Glutamatergic neuron (in vitro differentiated cells): ENCODE measurements around the gene PRKACG. TPM values are rescaled to one million over a fixed set of nuclear protein-coding genes. Genes with fewer than 3 reads are reported as not detected.

Source experiments
- DNase-seq: peaks from one replicate; pipeline ENCODE4 v3.0.0; 2022
- H3K27ac Mint-ChIP-seq: one replicate; pipeline ENCODE4 v1.8.0; 2020; ENCODE audit warnings: mild to moderate bottlenecking, mixed read lengths, inconsistent platforms; ENCODE audit not compliant: unreplicated experiment
- H3K27me3 Mint-ChIP-seq: one replicate; pipeline ENCODE4 v1.8.0; 2020; ENCODE audit warnings: mild to moderate bottlenecking, moderate library complexity, mixed read lengths, inconsistent platforms; ENCODE audit not compliant: unreplicated experiment
- H3K36me3 Mint-ChIP-seq: one replicate; pipeline ENCODE4 v1.8.0; 2020; ENCODE audit warnings: mild to moderate bottlenecking, mixed read lengths, inconsistent platforms; ENCODE audit not compliant: unreplicated experiment
- H3K4me1 Mint-ChIP-seq: one replicate; pipeline ENCODE4 v1.8.0; 2020; ENCODE audit warnings: mild to moderate bottlenecking, low read depth, mixed read lengths, inconsistent platforms; ENCODE audit not compliant: unreplicated experiment
- H3K4me3 Mint-ChIP-seq: one replicate; pipeline ENCODE4 v1.8.0; 2020; ENCODE audit warnings: mild to moderate bottlenecking, mixed read lengths, inconsistent platforms; ENCODE audit not compliant: unreplicated experiment
- H3K9me3 Mint-ChIP-seq: one replicate; pipeline ENCODE4 v1.8.0; 2020; ENCODE audit warnings: mild to moderate bottlenecking, moderate library complexity, mixed read lengths, inconsistent platforms; ENCODE audit not compliant: unreplicated experiment
- total RNA-seq: library from RNA; stranded (reverse); fragmentation: NEBNext Ultra II Directional; extraction: Animal tissue kit (Norgen Biotek cat#: 25700); gene quantifications from one replicate; pipeline ENCODE4 v1.2.1, GENCODE V29; 2021; ENCODE audit not compliant: unreplicated experiment
- TF ChIP-seq, protein P1 (sequence below): fragments of 200-600 bp; sonication (generic); IDR thresholded peaks from one replicate; pipeline ENCODE4 v1.5.0; 2021; ENCODE audit not compliant: partially characterized antibody, unreplicated experiment

Gene PRKACG
- total RNA-seq, 1 donor from 2014 or later = not detected

DNA sequence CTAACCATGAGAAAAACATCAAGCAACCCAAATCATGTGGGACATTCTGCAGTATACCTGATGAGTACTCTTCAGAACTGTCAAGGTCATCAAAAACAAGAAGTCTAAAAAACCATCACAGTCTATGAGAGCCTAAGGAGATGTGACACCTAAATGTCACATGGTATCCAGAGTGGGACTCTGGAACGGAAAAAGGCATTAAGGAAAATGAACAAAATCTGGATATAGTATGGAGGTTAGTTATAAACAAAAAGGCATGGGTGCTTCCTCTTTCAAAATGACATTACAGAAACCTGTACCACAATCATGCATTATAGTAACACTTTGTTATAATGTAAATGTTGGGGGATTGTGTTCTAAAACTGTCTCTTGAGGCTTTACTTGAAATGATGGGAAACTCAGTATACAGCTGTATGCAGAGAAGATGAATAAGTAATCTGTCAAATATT lies 47.4 kb downstream of the PRKACG start:
- Mint-ChIP-seq H3K4me3 (no peak overlapping the region), H3K27ac (no peak overlapping the region), H3K36me3 (no peaks in the 10 kb centered on the region), H3K4me1 (no peaks in the 10 kb centered on the region), H3K27me3 (no peaks in the 10 kb centered on the region), H3K9me3 (no peaks in the 10 kb centered on the region)
- TF ChIP-seq, protein P1, sequence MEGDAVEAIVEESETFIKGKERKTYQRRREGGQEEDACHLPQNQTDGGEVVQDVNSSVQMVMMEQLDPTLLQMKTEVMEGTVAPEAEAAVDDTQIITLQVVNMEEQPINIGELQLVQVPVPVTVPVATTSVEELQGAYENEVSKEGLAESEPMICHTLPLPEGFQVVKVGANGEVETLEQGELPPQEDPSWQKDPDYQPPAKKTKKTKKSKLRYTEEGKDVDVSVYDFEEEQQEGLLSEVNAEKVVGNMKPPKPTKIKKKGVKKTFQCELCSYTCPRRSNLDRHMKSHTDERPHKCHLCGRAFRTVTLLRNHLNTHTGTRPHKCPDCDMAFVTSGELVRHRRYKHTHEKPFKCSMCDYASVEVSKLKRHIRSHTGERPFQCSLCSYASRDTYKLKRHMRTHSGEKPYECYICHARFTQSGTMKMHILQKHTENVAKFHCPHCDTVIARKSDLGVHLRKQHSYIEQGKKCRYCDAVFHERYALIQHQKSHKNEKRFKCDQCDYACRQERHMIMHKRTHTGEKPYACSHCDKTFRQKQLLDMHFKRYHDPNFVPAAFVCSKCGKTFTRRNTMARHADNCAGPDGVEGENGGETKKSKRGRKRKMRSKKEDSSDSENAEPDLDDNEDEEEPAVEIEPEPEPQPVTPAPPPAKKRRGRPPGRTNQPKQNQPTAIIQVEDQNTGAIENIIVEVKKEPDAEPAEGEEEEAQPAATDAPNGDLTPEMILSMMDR = no peak
- DNase-seq = no peak

DNA sequence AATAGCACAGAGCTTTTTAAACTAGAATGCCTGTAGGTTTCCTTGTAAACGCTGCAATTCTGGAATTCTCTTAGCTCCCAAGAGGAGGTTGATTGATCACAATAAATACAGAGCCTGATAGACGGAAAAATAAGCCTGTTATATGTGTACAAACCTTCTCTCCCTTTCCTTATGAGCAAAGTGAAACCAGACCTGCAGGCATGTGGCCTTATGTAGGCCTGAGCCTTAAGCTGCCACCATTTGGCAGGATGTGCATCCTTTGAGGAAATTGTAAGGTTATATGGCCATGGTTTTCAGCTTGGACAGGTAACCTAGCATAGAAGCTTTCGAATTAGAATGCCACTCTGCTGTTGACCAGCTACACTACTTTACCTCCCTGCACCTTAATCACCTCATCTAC lies 49.1 kb downstream of the PRKACG start:
- TF ChIP-seq, protein P1 = no peak
- Mint-ChIP-seq H3K27me3 (no peaks in the 10 kb centered on the region), H3K9me3 (no peaks in the 10 kb centered on the region), H3K4me1 (no peaks in the 10 kb centered on the region), H3K4me3 (no peak overlapping the region), H3K36me3 (no peaks in the 10 kb centered on the region), H3K27ac (no peak overlapping the region)
- no peak for DNase-seq

DNA sequence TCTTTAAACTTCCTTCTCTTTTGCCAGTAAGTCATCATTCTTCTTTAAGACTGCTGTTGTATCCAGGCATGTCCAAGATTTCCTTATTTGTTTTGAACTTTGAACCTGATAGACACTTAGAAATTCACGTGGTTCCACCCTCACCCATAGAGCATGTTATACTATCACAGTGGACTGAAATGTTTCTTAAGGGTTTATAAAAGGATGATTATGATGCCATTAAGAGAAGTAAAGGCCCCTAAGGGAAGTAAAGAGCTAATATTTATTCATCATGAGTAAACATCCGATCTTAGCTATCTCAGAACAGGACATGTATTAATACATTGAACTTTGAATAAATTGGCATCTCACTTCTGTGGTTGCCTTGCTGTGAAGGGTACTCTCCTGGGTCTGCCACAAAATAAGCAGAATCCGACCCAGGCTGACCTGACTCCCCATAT lies 49.8 kb downstream of the PRKACG start:
- H3K27ac Mint-ChIP-seq = no peak overlapping the region
- no peaks in the 10 kb centered on the region for H3K27me3 Mint-ChIP-seq
- no peaks in the 10 kb centered on the region for H3K36me3 Mint-ChIP-seq
- TF ChIP-seq, protein P1 = no peak
- H3K4me3 Mint-ChIP-seq = no peak overlapping the region
- no peaks in the 10 kb centered on the region for H3K4me1 Mint-ChIP-seq
- DNase-seq = no peak
- no peaks in the 10 kb centered on the region for H3K9me3 Mint-ChIP-seq

DNA sequence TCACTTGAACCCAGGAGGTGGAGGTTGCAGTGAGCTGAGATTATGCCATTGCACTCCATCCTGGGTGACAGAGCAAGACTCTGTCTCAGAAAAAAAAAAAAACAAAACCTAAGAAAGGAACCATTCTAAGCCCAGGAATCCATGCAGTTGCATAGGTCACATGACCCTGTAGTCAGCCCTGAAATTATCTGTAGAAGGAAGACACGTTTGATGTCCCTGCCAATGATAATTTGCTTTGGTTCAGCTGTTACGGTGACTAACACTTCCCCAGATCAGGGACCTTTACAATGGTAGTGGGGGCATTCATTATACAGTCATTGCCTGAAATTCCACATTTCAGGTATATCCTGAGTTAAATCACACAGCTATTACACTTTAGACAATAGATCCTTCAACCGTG lies 50.5 kb downstream of the PRKACG start:
- TF ChIP-seq, protein P1 = no peak
- no peaks in the 10 kb centered on the region for H3K36me3 Mint-ChIP-seq
- no peaks in the 10 kb centered on the region for H3K27me3 Mint-ChIP-seq
- no peaks in the 10 kb centered on the region for H3K4me1 Mint-ChIP-seq
- H3K4me3 Mint-ChIP-seq = no peak overlapping the region
- no peak overlapping the region for H3K27ac Mint-ChIP-seq
- H3K9me3 Mint-ChIP-seq = no peaks in the 10 kb centered on the region
- no peak for DNase-seq

Other genes with a start within 250 kb of the PRKACG start
- gene FXN, start 21.6 kb upstream of the PRKACG start, total RNA-seq = 7.1 TPM
- gene TJP2, start 160.2 kb upstream of the PRKACG start, total RNA-seq = 6.0 TPM